ENCODE data around the gene NME5. TPM values are rescaled to one million over a fixed set of nuclear protein-coding genes. Genes with fewer than 3 reads are reported as not detected.
A peak's percentile ranks its signal among the peaks of the same experiment; 100 is the strongest.
"Not testable (repeated sequence)": the region's sequence is repeated elsewhere in the genome, so short reads cannot be mapped to it uniquely, and the experiment has no call there.

Gene NME5
- total and polyA plus RNA-seq, 7 donors, result 0.31 to 1.2 (median 0.86) TPM

GRCh38 chr5:138159666-138160065 is 20.4 kb upstream of the NME5 start:
- no peaks in the 10 kb centered on the region for H3K27me3 ChIP-seq (ENCODE audit: insufficient read depth in 3 of 3, low read length in 2 of 3)
- H3K9me3 ChIP-seq, result no peaks in the 10 kb centered on the region
- H3K4me1 ChIP-seq, result no peaks in the 10 kb centered on the region
- ATAC-seq (no peak), DNase-seq (no peak)
- intact Hi-C loops (cut with DNase I), result no loop called here
- H3K36me3 ChIP-seq (ENCODE audit: insufficient read depth in 1 of 2, low read depth in 1 of 2), result peaks cover 33 to 88% of the 10 kb centered on the region in 2 donors
- 90 to 92% (median 91%) methylated on average over 5 of the region's 5 CpGs for WGBS, 3 donors
- no peak for TF ChIP-seq CTCF (IDR thresholded peaks at IDR 0.05)
- H3K27ac ChIP-seq, result no peak overlapping the region
- H3K4me3 ChIP-seq, result no peak overlapping the region

- no peak for TF ChIP-seq CTCF (IDR thresholded peaks at IDR 0.05)
- DNase-seq (no peak), ATAC-seq (no peak)
- H3K4me1 ChIP-seq, result no peaks in the 10 kb centered on the region
- WGBS, 3 donors, result 88 to 90% (median 90%) methylated on average over 1 of the region's 1 CpG
- intact Hi-C loops (cut with DNase I), result no loop called here
- H3K27ac ChIP-seq, result no peak overlapping the region
- H3K36me3 ChIP-seq (ENCODE audit: insufficient read depth in 1 of 2, low read depth in 1 of 2), result peaks cover 20 to 68% of the 10 kb centered on the region in 2 donors
- no peaks in the 10 kb centered on the region for H3K9me3 ChIP-seq
- no peak overlapping the region for H3K4me3 ChIP-seq
- no peaks in the 10 kb centered on the region for H3K27me3 ChIP-seq (ENCODE audit: insufficient read depth in 3 of 3, low read length in 2 of 3)
Observed at GRCh38 chr5:138157626-138158025, 18.4 kb upstream of the NME5 start.

GRCh38 chr5:138155977-138156376 is 16.7 kb upstream of the NME5 start:
- H3K36me3 ChIP-seq (ENCODE audit: insufficient read depth in 1 of 2, low read depth in 1 of 2), result peaks cover 14 to 51% of the 10 kb centered on the region in 2 donors
- H3K9me3 ChIP-seq; H3K27me3 ChIP-seq (ENCODE audit: insufficient read depth in 3 of 3, low read length in 2 of 3); ATAC-seq; H3K4me3 ChIP-seq; H3K4me1 ChIP-seq; DNase-seq; H3K27ac ChIP-seq; intact Hi-C loops (cut with DNase I): not testable (repeated sequence)
- 96 to 98% (median 97%) methylated on average over 9 of the region's 9 CpGs for WGBS, 3 donors

- ATAC-seq (no peak), DNase-seq (no peak)
- H3K4me3 ChIP-seq, result no peak overlapping the region
- no peak overlapping the region for H3K27ac ChIP-seq
- 55 to 62% (median 56%) methylated on average over 3 of the region's 3 CpGs for WGBS, 3 donors
- H3K27me3 ChIP-seq (ENCODE audit: insufficient read depth in 3 of 3, low read length in 2 of 3), result no peaks in the 10 kb centered on the region
- TF ChIP-seq CTCF (IDR thresholded peaks at IDR 0.05), result no peak
- H3K4me1 ChIP-seq, result no peaks in the 10 kb centered on the region
- intact Hi-C loops (cut with DNase I), result no loop called here
- H3K36me3 ChIP-seq (ENCODE audit: insufficient read depth in 1 of 2, low read depth in 1 of 2), result no peaks in the 10 kb centered on the region
- no peaks in the 10 kb centered on the region for H3K9me3 ChIP-seq
Observed at GRCh38 chr5:138149530-138149929, 10.3 kb upstream of the NME5 start.

- no peak overlapping the region for H3K27ac ChIP-seq
- ATAC-seq, result peak in 1 of 4 donors; percentile 37
- intact Hi-C loops (cut with DNase I), result no loop called here
- no peaks in the 10 kb centered on the region for H3K9me3 ChIP-seq
- no peak overlapping the region for H3K4me3 ChIP-seq
- H3K27me3 ChIP-seq (ENCODE audit: insufficient read depth in 3 of 3, low read length in 2 of 3), result no peaks in the 10 kb centered on the region
- H3K4me1 ChIP-seq, result no peaks in the 10 kb centered on the region
- TF ChIP-seq CTCF (IDR thresholded peaks at IDR 0.05), result no peak
- H3K36me3 ChIP-seq (ENCODE audit: insufficient read depth in 1 of 2, low read depth in 1 of 2), result no peaks in the 10 kb centered on the region
- WGBS, 3 donors, result 30 to 57% (median 36%) methylated on average over 1 of the region's 1 CpG
- DNase-seq, result peak in 1 of 2 donors; percentile 19
Observed at GRCh38 chr5:138148811-138149210, 9.6 kb upstream of the NME5 start.

- WGBS, 3 donors, result 79 to 89% (median 88%) methylated on average over 6 of the region's 6 CpGs
- H3K27ac ChIP-seq; ATAC-seq; H3K27me3 ChIP-seq (ENCODE audit: insufficient read depth in 3 of 3, low read length in 2 of 3); intact Hi-C loops (cut with DNase I); H3K4me3 ChIP-seq; H3K36me3 ChIP-seq (ENCODE audit: insufficient read depth in 1 of 2, low read depth in 1 of 2); H3K4me1 ChIP-seq; DNase-seq; H3K9me3 ChIP-seq: not testable (repeated sequence)
Observed at GRCh38 chr5:138143578-138143977, 4.3 kb upstream of the NME5 start.
